RKO (cell line): Measurements from ENCODE around the gene SAP25.
A peak's percentile ranks its signal among the peaks of the same experiment; 100 is the strongest.

Source experiments
- DNase-seq: peaks from one replicate; pipeline ENCODE4 v3.0.0-alpha.2; 2016; ENCODE audit warnings: low spot score

SAP25 gene

DNA sequence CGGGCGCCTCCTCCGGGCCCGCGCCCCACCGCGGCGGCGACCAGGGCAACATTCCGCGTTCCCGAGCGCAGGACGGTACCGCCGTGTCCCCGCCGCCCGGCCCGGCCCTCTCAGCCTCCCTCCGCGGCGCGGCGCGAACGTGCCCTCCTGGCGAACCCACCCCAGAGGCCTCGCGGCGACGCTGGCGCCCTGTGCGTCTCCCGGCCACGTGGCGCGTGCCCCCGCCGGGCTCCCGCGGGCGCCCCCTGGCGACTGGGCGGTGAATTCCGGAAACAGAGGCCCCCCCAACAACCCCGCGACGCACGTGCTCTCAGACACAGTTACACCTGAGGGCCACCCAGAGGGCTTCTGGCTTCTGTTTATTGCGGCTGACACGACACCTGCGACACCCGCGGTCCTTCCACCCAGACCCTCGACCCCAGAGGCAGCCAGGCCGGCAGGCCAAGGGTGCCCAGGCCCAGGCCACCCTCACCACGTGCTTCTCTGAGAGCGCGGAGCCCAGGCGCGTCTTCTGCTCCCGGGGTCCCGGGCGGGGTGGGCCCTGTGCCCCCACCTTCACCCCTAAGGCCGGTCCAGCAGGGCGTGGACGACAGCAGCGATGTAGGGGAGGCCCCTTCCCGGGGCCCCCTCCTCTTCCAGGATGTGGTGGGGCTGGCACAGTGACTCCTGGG is at the start of gene SAP25:
Gene SAP25, minus strand, starts transcription at position 210 of the 671 bp plus-strand sequence. Its CDS starts 158 bp downstream, at position 52.
- no peak for DNase-seq

DNA sequence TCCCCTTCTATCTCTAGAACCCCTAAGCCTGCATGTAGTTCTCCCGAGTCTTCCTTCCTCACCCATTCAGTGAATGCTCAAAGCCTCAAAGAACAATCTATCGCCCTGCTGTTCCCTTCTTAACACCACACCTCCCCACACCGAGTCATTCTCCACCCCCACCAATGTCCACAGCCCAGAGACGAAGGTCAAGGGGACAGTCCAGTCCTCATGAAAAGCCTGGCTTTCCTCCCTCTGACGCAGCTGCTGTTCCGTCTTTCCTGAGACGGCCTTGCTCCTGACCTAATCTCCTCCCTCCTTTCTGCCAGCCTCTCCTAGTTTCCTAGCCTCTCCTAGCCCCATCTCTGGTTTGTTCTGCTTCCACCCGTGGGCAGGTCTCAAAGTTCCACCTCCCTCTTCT is 47.9 kb upstream of the SAP25 start:
- DNase-seq = no peak

GRCh38 chr7:100620804-100621203 is 47.1 kb upstream of the SAP25 start:
- DNase-seq = no peak

GRCh38 chr7:100620239-100620638 is 46.5 kb upstream of the SAP25 start:
- no peak for DNase-seq

DNA sequence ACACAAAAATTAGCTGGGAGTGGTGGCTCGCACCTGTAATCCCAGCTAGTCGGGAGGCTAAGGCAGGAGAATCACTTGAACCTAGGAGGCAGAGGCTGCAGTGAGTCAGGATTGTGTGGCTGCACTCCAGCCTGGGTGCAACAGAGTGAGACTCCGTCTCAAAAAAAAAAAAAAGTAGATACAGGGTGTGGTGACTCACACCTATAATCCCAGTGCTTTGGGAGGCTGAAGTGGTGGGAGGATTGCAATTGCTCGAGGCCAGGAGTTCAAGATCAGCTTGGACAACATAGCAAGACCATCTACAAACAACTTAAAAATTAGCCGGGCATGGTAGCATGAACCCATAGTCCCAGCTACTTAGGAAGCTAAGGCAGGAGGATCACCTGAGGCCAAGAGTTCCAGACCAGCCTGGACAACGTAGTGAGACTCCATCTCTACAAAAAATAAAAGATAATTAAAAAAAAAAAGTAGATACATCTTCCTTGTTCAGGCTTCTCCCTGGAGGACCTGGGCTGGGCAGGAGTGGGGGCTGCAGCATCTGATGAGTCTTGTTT is 40.7 kb upstream of the SAP25 start:
- peak; percentile 71 for DNase-seq

GRCh38 chr7:100613412-100614175 is 39.9 kb upstream of the SAP25 start:
- no peak for DNase-seq

GRCh38 chr7:100612730-100613390 is 39.2 kb upstream of the SAP25 start:
- DNase-seq = peak; percentile 52

DNA sequence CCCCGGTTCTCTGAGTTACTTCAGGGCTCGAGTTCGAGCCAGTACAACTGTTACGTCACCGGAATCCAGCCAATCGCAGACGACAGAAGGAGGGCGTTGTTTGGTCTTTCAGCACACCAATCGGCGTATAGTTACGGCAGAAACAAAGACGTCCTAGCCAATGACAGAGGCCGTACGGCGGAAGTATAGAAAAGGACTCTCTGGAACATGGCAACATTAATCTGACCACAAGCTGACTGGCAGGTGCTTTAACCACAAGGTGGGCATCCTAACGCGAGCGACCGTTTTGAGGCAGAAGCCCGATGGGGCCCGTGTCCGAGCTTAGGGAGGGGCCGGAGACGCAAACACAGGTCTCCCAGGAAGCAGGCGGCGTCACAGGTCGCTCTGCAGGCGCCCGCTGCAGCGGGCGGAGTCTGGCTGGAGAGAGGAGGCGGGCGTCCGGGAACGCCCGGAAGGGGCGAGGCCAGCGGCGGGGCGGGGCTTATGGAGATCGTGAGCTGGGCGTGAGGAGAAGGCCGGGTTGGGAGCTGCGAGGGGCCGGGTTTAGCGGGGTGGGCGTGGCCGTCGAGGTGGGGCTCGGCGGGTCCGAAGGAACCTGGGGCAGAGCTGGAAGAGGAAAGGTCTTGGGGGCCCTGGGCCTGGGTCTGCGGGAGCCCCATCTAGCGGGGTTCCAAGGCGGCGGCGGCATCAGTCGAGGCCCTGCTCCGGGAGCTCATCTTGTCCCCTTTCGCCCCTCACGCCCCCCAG is 38.5 kb upstream of the SAP25 start, which contains the start of gene MOSPD3:
Gene MOSPD3, plus strand, starts transcription at position 558 of the 747 bp plus-strand sequence. CDS start 252 bp downstream, outside the sequence.
- peak; percentile 100 for DNase-seq

- no peak for DNase-seq
These were observed 36.3 kb upstream of the SAP25 start for GRCh38 chr7:100609958-100610357.

GRCh38 chr7:100607111-100607510 is 33.4 kb upstream of the SAP25 start:
- DNase-seq = peak; percentile 91

DNA sequence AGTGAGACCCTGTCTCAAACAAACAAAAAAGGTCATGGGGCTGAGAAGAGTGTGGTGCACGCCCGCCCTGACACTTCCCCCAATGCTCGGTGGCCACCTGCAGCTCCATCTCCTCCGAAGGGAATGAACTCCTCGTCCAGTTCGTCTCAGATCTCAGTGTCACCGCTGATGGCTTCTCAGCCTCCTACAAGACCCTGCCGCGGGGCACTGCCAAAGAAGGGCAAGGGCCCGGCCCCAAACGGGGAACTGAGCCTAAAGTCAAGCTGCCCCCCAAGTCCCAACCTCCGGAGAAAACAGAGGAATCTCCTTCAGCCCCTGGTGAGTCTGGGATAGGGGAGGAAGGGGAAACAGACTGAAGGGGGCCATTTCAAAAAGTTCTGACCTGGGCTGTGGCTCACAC is 32.6 kb upstream of the SAP25 start:
- DNase-seq = no peak

DNA sequence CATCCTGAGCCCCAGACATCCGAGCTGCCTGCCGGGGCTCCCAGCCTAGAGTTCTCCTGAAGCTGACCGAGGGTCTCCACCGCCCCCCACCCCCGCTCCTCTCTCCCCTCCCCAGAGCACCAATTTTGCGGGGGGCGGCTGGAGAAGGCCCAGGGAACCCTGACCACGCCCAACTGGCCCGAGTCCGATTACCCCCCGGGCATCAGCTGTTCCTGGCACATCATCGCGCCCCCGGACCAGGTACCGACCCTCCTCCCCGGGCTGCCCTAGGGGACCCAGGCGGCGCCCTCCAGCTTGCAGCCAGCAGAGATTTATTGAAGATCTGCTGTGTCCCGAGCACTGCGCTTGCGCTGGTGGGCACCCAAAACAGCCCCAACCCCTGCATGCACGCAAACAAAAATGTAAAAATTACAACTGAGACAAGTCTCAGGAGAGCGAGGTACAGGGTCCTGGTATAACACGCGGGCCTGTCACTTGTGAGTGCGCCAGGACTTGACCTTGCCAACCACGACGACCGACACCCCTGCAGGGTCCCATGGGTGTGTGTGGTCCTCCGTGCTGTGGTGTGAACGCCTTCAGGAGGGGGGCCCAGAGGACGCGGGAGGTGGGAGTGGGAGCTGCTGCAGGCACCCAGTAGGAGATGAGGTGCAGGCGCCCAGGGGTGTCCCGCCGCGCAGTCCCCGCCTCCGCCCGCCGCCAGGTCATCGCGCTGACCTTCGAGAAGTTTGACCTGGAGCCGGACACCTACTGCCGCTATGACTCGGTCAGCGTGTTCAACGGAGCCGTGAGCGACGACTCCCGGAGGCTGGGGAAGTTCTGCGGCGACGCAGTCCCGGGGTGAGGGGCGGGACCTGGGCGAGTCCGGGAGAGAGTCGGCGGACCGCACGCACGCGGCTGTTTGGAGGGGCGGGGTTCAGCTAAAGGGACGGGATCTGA is 31.5 kb upstream of the SAP25 start:
- no peak for DNase-seq

DNA sequence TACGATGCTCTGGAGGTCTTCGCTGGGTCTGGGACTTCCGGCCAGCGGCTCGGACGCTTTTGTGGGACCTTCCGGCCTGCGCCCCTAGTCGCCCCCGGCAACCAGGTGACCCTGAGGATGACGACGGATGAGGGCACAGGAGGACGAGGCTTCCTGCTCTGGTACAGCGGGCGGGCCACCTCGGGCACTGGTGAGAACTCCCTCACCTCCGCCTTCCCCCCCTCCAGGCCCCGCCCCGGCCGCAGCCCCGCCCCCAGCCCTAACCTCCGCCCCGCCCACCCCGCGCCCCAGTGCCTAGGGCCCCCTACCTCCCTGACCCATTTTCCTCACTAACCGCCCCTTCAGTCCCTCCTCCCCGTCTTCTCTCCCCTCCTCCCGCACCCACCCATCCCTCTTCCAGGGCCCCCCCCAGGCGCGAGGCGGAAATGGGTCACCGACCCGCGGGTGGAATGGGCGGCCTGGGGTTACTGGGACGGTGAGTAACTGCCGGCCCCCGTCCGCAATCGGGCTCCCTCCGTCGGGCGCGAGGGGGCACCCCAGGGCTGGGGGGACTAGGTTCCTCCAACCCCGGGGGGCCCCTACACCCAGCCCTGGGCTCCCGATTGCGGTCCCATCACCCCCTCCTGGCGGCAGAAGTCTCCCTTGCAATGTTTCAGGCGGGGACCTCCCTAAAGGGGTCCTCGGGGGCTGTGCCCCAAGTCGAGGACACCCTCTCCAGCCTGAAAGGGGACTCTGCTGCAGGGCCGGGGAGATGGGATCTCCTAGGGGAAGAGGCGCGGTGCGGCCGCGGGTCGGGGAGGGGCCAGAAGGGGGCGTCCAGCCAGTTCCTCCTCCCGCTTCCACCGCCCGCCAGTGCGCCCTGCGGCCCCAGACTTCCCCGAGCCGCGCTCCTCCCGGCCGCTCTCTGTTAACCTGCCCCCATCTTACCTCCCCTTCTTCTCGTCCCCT is 30.6 kb upstream of the SAP25 start:
- peak; percentile 94 for DNase-seq

DNA sequence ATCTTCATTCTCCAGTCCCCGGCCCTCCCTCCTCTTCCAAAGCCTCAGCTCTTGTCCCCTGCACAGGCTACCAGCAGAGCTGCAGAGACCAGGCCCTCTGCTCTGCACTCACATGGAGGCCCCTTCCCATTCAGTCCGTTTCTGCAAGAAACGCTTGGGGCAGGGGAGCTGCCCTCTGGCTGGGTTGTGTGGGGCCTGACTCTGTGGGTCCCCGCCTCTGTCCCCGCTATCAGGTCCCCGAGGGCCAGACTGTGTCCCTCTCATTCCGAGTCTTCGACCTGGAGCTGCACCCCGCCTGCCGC is 30.0 kb upstream of the SAP25 start:
- peak; percentile 47 for DNase-seq

DNA sequence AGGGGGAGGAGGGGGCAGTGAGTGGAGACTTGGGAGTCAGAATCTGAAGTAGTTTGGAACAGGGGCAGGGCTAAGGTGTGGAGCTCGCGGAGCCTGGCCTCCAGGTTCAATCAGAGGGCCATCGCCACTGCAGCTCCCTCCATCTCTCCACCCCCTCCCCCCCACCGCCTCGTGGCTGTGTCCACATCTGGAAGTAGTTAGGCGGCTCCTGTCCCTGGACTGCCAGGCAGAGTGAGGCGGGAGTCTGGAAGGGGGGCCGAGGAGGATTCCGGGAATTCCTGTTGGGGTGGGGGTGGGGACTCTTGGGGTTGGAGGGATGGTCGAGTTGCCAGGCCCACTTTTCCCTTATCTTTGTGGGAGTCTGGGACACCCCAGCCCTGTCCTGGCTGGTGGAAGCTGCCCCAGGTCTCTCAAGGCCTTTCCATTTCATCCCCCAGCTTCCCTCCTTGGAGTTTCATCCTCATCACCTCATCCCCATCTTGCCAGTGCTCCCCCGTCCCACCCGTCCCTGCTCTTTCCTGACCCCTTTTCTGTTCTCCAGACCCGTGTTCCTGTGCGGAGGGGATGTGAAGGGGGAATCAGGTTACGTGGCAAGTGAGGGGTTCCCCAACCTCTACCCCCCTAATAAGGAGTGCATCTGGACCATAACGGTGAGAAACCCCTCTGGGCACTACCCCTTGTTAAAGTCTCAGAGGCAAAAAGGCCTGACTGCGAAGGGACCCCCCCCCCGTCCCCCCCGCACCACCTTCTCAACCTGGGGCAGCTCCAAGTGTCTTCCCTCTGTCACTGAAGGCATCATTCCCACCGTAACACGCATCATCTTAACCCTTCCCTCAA is 29.4 kb upstream of the SAP25 start:
- DNase-seq = no peak

DNA sequence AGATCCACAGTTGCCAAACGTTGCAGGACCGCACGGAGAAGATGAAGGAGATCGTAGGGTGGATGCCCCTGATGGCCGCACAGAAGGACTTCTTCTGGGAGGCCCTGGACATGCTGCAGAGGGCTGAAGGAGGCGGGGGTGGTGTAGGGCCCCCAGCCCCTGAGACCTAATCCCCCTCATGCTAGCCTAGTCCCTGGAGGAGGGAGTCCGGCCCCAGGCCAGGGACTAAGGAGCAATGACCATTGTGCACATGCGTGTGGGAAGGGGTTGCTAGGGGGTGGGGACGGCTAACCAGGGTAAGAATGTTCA is 27.0 kb upstream of the SAP25 start:
- no peak for DNase-seq

- no peak for DNase-seq
These were observed 26.4 kb upstream of the SAP25 start for GRCh38 chr7:100599911-100600729.

- peak; percentile 41 for DNase-seq
These were observed 24.7 kb upstream of the SAP25 start for GRCh38 chr7:100598425-100598824.
